CD4-positive, CD25-positive, alpha-beta regulatory T cell (primary cell): ENCODE data around the gene ULBP1. TPM values are rescaled to one million over a fixed set of nuclear protein-coding genes. Genes with fewer than 3 reads are reported as not detected.
"Not testable (repeated sequence)": the region's sequence is repeated elsewhere in the genome, so short reads cannot be mapped to it uniquely, and the experiment has no call there.

Experiments used
- ATAC-seq, 2 donors: fragments of 150-1000 bp; cut with Tn5 transposase; one replicate each; pipeline ENCODE4 v1.10.0; 2021; ENCODE audit warnings: low read depth in 2 of 2, moderate number of reproducible peaks in 2 of 2, moderate library complexity in 1 of 2
- DNase-seq, 3 donors: peaks; one replicate each; pipeline versions ENCODE4 v3.0.0 to v3.0.0-alpha.2; 2012 to 2022; ENCODE audit warnings: mixed read lengths in 1 of 3
- H3K27ac ChIP-seq: one replicate; pipeline ENCODE4 v1.7.0; 2013; ENCODE audit warnings: mild to moderate bottlenecking, low read length; ENCODE audit not compliant: insufficient read depth, poor library complexity, severe bottlenecking
- H3K27me3 ChIP-seq: one replicate; pipeline ENCODE4 v1.7.0; 2013; ENCODE audit warnings: low read length; ENCODE audit not compliant: control insufficient read depth, insufficient read depth
- H3K36me3 ChIP-seq: one replicate; pipeline ENCODE4 v1.7.0; 2013; ENCODE audit warnings: mild to moderate bottlenecking, low read length, moderate library complexity; ENCODE audit not compliant: control insufficient read depth, insufficient read depth
- H3K4me1 ChIP-seq: 2 replicates; pipeline ENCODE4 v1.7.0; 2013; ENCODE audit warnings: mild to moderate bottlenecking, low read length; ENCODE audit not compliant: insufficient read depth, control insufficient read depth, poor library complexity, severe bottlenecking
- H3K4me3 ChIP-seq: one replicate; pipeline ENCODE4 v1.7.0; 2013; ENCODE audit warnings: low read depth, mild to moderate bottlenecking, low read length, moderate library complexity
- H3K9me3 ChIP-seq, 2 experiments: 1 replicate in 1 of 2; 2 replicates in 1 of 2; pipeline ENCODE4 v1.7.0; 2013; ENCODE audit warnings: low read length in 2 of 2, mild to moderate bottlenecking in 1 of 2, moderate library complexity in 1 of 2; ENCODE audit not compliant: control insufficient read depth in 2 of 2
- H3K27ac Mint-ChIP-seq, 3 donors: one replicate each; pipeline ENCODE4 v1.8.0; 2020 to 2022; ENCODE audit warnings: mild to moderate bottlenecking in 3 of 3, mixed read lengths in 3 of 3, moderate library complexity in 2 of 3
- H3K27me3 Mint-ChIP-seq: one replicate; pipeline ENCODE4 v1.8.0; 2022; ENCODE audit warnings: mild to moderate bottlenecking, mixed read lengths
- H3K36me3 Mint-ChIP-seq: one replicate; pipeline ENCODE4 v1.8.0; 2020; ENCODE audit warnings: mixed read lengths
- H3K4me1 Mint-ChIP-seq, 4 donors: one replicate each; pipeline ENCODE4 v1.8.0; 2020 to 2022; ENCODE audit warnings: mixed read lengths in 4 of 4, mild to moderate bottlenecking in 1 of 4
- H3K4me3 Mint-ChIP-seq, 4 donors: one replicate each; pipeline ENCODE4 v1.8.0; 2020 to 2022; ENCODE audit warnings: mild to moderate bottlenecking in 4 of 4, mixed read lengths in 4 of 4, moderate library complexity in 3 of 4
- H3K9me3 Mint-ChIP-seq, 7 donors: one replicate each; pipeline ENCODE4 v1.8.0; 2020 to 2022; ENCODE audit warnings: mixed read lengths in 7 of 7, mild to moderate bottlenecking in 3 of 7, moderate library complexity in 2 of 7
- polyA plus RNA-seq, 4 donors: library from polyadenylated mRNA; unstranded; fragments of 300-500 nt; fragmentation: Illumina TruSeq; gene quantifications; one replicate each; pipeline ENCODE4 v1.2.3, GENCODE V29; 2021
- total RNA-seq: library from RNA; stranded (reverse); gene quantifications from one replicate; pipeline ENCODE4 v1.2.3, GENCODE V29; 2022

Gene ULBP1
- total and polyA plus RNA-seq, 5 donors from 2014 or later: 0.64 TPM; not detected in 4

DNA sequence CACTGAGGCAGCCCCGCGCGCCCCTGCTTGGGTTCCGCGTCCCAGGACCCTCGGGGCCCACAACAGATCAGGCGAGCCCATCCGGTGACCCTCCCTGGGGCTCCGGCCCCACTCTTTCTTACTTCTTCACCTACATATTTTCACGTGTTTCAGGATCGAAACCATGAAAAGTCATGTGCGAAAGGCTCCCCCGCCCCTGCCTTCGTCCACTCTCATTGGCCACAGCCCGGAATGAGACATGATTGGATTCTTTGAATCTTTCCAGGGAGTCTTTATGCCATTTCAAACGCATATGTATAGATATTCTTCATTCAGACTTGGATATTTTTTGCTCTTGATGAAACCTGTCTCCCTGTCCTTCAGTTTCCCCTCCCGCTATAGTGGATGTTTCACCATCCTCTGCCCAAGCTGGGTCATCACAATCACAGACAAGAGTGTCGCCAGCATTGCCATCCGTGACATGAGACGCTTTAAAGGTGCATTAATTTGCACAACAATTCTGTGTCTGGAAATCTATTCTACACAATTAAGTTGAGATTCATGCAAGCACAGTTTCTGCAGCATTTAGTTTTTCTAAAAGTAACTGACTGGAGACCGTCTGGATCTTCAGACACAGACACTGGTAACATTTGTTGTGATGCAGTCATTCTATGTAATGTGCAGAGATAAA lies 8.6 kb upstream of the ULBP1 start:
- not testable (repeated sequence) for H3K4me3 ChIP-seq, H3K4me1 ChIP-seq, H3K9me3 ChIP-seq, ATAC-seq, H3K36me3 Mint-ChIP-seq, H3K27ac ChIP-seq, H3K9me3 Mint-ChIP-seq, H3K27ac Mint-ChIP-seq, H3K36me3 ChIP-seq, DNase-seq
- peaks cover 45% of the 10 kb centered on the region for H3K27me3 ChIP-seq
- peaks cover 0 to 13% (median 3%) of the 10 kb centered on the region in 4 donors for H3K4me1 Mint-ChIP-seq
- peaks cover 89% of the 10 kb centered on the region for H3K27me3 Mint-ChIP-seq
- H3K4me3 Mint-ChIP-seq: peak overlapping the region in 3 of 4 donors; percentile 45 to 58 (median 47)

DNA sequence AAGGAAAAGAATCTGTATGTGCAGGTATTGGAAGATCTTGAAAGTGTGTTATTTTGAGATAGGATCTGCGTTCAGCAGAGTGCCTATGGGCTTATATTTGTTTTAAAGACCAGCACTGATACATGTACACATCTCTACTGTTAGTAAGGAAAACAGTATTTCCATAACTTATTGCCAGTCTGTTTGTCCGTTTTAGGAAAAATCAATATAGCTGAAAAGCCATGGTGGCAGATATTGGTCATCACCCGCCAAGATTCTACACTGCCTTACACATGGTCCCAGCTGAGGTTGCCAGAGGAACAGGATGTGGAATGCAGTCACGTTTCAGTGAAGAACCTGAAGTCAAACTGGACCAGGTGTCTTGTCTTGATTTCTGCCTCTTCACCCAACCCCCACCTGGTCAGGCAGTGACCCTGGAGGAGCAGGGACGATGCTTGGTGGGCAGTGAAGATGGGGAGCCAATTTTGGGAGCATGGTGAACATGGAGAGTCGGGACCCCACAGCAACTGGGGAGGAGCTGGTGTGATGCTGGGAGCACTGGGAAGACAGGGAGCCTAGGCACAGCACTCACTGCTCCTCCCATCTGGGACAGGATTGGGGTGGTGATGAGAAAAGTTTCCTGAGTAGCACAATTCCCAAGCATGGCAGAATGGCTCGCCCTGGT lies 8.0 kb upstream of the ULBP1 start:
- H3K9me3 ChIP-seq, H3K4me1 ChIP-seq, H3K36me3 Mint-ChIP-seq, H3K36me3 ChIP-seq, H3K27ac Mint-ChIP-seq, DNase-seq, H3K9me3 Mint-ChIP-seq, H3K4me3 ChIP-seq, H3K27ac ChIP-seq, ATAC-seq: not testable (repeated sequence)
- Mint-ChIP-seq H3K4me3 (peak overlapping the region in 1 of 4 donors; percentile 58), H3K4me1 (peaks cover 0 to 13% (median 3%) of the 10 kb centered on the region in 4 donors), H3K27me3 (peaks cover 85% of the 10 kb centered on the region)
- H3K27me3 ChIP-seq: peaks cover 43% of the 10 kb centered on the region

DNA sequence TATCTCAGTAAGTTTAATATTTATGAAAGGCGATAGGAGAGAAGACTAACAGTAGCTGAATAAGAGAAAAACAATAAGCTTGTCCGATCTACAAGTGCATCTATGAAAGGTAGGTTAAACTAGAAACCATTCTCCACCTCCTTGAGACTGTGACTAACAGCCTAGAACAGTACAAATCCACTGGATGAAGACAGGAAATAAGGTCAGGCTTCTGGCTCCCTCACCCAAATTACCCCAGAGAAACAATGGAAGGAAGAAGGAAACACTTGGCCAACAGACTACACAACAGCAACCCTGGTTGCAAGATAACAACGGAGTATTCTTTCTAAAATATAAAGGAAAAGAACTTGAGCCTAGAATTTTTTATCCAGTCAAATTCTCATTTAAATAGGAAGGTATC lies 5.6 kb upstream of the ULBP1 start:
- not testable (repeated sequence) for H3K36me3 Mint-ChIP-seq

DNA sequence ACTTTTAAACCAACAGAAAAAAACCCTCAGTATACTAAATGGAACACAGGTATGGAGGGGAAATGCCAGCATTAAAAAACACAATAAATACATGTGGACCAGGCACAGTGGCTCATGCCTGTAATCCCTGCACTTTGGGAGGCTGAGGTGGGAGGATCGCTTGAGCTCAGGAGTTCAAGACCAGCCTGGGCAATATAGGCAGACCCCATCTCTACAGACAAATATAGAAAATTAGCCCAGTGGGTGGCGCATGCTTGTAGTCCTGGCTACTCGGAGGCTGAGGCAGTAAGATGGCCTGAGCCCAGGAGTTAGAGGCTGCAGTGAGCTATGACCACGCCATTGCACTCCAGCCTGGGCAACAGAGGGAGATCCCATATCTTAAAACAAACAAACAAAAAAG lies 3.9 kb upstream of the ULBP1 start:
- not testable (repeated sequence) for H3K27ac Mint-ChIP-seq, H3K9me3 Mint-ChIP-seq, H3K9me3 ChIP-seq, DNase-seq, H3K36me3 ChIP-seq, H3K27ac ChIP-seq, ATAC-seq, H3K4me3 ChIP-seq, H3K36me3 Mint-ChIP-seq
- peak overlapping the region in 1 of 4 donors; percentile 35 for H3K4me3 Mint-ChIP-seq
- Histone ChIP-seq H3K4me1 (peaks cover 21% of the 10 kb centered on the region), H3K27me3 (peaks cover 23% of the 10 kb centered on the region)
- peaks cover 94% of the 10 kb centered on the region for H3K27me3 Mint-ChIP-seq
- H3K4me1 Mint-ChIP-seq: peaks cover 5 to 30% (median 12%) of the 10 kb centered on the region in 4 donors

More for the DNA sequence above, 5.6 kb upstream of the ULBP1 start:
- H3K4me3 Mint-ChIP-seq: peak overlapping the region in 1 of 4 donors; percentile 74
- DNase-seq, H3K9me3 ChIP-seq, H3K36me3 ChIP-seq, ATAC-seq, H3K9me3 Mint-ChIP-seq, H3K4me3 ChIP-seq, H3K27ac Mint-ChIP-seq, H3K27ac ChIP-seq: not testable (repeated sequence)
- peaks cover 11% of the 10 kb centered on the region for H3K4me1 ChIP-seq
- H3K27me3 ChIP-seq: peaks cover 27% of the 10 kb centered on the region
- H3K4me1 Mint-ChIP-seq: peaks cover under 1 to 18% (median 6%) of the 10 kb centered on the region in 4 donors
- H3K27me3 Mint-ChIP-seq: peaks cover 85% of the 10 kb centered on the region

DNA sequence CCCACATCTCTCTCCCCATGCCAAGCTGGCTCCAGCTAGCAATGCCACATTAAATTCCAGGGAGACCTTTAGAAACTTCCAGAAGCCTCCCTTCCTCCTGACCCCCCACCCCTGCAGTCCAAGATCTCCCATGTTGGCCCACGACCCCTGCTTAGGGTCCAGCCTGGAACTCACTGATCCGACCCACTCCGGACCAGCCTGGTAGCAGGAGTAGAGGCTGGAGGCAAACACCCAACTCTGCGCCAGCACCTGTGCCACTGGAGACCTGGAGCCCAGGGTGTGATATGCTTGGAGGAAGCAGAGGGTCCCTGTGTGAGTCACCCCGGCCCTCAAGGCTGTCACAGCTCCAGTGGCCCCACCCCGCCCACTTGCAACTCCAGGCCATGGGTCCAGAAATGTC lies 3.3 kb upstream of the ULBP1 start:
- peaks cover 27% of the 10 kb centered on the region for H3K4me1 ChIP-seq
- peaks cover 94% of the 10 kb centered on the region for H3K27me3 Mint-ChIP-seq
- H3K27me3 ChIP-seq: peaks cover 23% of the 10 kb centered on the region
- DNase-seq (no peak), ATAC-seq (no peak)
- H3K4me1 Mint-ChIP-seq: peaks cover 5 to 30% (median 10%) of the 10 kb centered on the region in 4 donors
- H3K27ac ChIP-seq: no peak overlapping the region
- H3K36me3 ChIP-seq: no peaks in the 10 kb centered on the region
- H3K4me3 ChIP-seq: no peak overlapping the region
- peaks cover 0 to 5% (median 0%) of the 10 kb centered on the region in 7 donors for H3K9me3 Mint-ChIP-seq
- no peaks in the 10 kb centered on the region for H3K36me3 Mint-ChIP-seq
- no peaks in the 10 kb centered on the region for H3K9me3 ChIP-seq
- peak overlapping the region in 1 of 4 donors; percentile 35 for H3K4me3 Mint-ChIP-seq
- no peak overlapping the region for H3K27ac Mint-ChIP-seq

DNA sequence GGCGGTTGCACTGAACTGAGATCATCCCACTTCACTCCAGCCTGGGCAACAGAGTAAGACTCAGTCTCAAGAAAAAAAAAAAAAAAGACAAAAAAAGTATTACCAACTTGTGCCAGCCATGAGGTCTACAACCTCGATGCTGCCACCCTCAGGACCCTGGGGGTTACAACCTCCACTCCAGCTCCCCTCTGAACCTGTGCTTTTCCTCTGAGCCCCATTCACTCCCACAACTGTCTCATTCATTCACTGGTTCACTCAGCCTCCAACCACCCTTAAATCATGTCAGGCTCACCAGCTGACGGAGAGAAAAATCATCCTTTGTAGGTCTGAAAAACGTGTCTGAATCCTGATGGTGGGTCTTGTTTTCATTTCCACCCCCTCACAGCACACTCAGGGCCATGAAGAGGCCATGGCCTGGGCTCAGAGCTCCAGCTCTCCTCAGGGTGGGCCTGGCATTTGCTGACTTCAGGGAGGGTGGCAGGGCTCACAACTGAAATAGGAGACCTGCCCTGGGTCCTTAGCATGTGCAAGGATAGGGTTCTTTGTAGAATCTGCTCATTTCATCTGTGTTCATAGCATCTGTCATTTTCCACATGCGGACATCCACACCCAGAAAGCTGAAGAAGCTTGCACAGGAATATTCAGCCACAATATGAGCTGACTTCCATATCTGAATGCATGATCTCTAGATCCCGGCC lies 1.9 kb upstream of the ULBP1 start:
- no peaks in the 10 kb centered on the region for H3K36me3 ChIP-seq
- no peak overlapping the region for H3K4me3 ChIP-seq
- H3K27me3 Mint-ChIP-seq: peaks cover 88% of the 10 kb centered on the region
- peaks cover 29% of the 10 kb centered on the region for H3K4me1 ChIP-seq
- no peaks in the 10 kb centered on the region for H3K9me3 ChIP-seq
- H3K36me3 Mint-ChIP-seq: no peaks in the 10 kb centered on the region
- H3K9me3 Mint-ChIP-seq: peaks cover 0 to 5% (median 0%) of the 10 kb centered on the region in 7 donors
- peak overlapping the region in 2 of 4 donors; percentile 23 to 71 for H3K4me3 Mint-ChIP-seq
- peaks cover 19% of the 10 kb centered on the region for H3K27me3 ChIP-seq
- H3K27ac Mint-ChIP-seq: no peak overlapping the region
- peaks cover 5 to 32% (median 12%) of the 10 kb centered on the region in 4 donors for H3K4me1 Mint-ChIP-seq
- H3K27ac ChIP-seq: no peak overlapping the region
- ATAC-seq (peak in 1 of 2 donors; percentile 23), DNase-seq (peak in 1 of 3 donors; percentile 46)

DNA sequence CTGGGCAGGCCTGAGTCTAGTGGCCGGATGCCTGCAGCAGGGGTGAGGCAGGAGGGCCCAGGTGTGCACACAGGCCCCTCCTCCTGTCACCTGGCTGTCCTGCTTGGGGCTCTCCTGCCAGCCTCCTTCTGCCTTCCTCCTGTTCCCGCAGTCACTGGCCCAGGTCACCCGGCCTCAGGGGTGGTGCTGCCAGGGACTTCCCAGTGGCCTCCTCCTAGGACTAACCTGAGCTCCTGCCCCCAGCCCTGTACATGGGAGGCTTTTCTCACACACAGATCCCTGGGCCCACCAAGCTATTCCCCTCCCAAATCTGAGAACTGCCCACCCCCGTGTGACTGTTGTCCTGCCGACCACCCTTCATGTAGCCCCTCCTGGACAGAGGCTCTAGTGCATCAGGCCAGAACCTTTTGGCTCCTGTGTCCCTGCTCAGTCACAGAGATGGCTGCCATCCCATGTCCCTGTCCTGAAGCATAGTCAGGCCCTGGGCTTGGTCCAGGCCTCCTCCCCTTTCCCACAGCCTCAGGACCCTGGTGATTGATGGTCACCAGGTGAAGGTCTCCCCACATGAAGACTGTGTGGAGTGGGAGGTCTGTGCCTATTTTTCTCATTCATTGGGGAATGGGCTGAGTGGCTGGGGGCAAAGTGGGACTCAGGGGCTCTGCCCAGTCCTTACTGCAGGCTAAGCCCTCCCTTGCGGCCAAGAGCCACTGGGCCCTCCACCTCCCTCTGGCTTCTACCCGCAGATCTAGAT lies 1.1 kb upstream of the ULBP1 start:
- H3K36me3 Mint-ChIP-seq: no peaks in the 10 kb centered on the region
- H3K27me3 ChIP-seq: peaks cover 17% of the 10 kb centered on the region
- DNase-seq: no peak

More for the DNA sequence above, 1.1 kb upstream of the ULBP1 start:
- peaks cover 86% of the 10 kb centered on the region for H3K27me3 Mint-ChIP-seq
- Histone ChIP-seq H3K27ac (no peak overlapping the region), H3K9me3 (no peaks in the 10 kb centered on the region), H3K36me3 (no peaks in the 10 kb centered on the region), H3K4me3 (no peak overlapping the region), H3K4me1 (peaks cover 29% of the 10 kb centered on the region)
- peaks cover 5 to 32% (median 12%) of the 10 kb centered on the region in 4 donors for H3K4me1 Mint-ChIP-seq
- H3K27ac Mint-ChIP-seq: peak overlapping the region in 1 of 3 donors; percentile 76
- H3K9me3 Mint-ChIP-seq: peaks cover 0 to 5% (median 0%) of the 10 kb centered on the region in 7 donors
- peak overlapping the region; percentile 89 to 96 (median 92) for H3K4me3 Mint-ChIP-seq
- ATAC-seq: no peak
